22Rv1 (cell line): Measurements from ENCODE around the gene XXYLT1.
"Not testable (repeated sequence)": the region's sequence is repeated elsewhere in the genome, so short reads cannot be mapped to it uniquely, and the experiment has no call there.

ENCODE experiments used
- H3K27ac ChIP-seq: fragments of 450-650 bp; 2 replicates; pipeline ENCODE4 v1.5.1; 2017
- ZFX ChIP-seq: fragments of 450-650 bp; IDR thresholded peaks from 2 replicates; pipeline ENCODE4 v1.6.1; 2017; ENCODE audit warnings: antibody characterized with exemption, borderline replicate concordance
- TF ChIP-seq, protein P1 (sequence below): fragments of 450-650 bp; IDR thresholded peaks from 2 replicates; pipeline ENCODE4 v1.5.1; 2017; ENCODE audit warnings: mild to moderate bottlenecking

The XXYLT1 gene

DNA sequence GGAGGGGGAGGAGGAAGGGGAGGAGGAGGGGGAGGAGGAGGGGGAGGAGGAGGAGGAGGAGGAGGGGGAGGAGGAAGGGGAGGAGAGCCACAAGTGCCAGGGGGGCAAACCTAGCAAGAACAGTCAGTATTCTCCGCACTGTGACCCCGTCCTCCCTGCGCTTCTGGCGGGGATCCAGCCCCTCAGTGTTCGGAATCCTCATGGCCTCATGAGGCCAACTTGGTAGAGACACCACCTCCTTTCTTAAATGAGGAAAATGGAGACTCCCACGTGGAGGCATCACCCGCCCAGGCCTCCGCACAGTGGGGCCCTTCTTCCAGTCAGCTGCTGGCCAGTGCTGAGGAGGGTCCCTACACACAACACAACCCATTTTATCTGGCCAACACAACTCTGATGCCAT is 163.4 kb downstream of the XXYLT1 start:
- TF ChIP-seq, protein P1, sequence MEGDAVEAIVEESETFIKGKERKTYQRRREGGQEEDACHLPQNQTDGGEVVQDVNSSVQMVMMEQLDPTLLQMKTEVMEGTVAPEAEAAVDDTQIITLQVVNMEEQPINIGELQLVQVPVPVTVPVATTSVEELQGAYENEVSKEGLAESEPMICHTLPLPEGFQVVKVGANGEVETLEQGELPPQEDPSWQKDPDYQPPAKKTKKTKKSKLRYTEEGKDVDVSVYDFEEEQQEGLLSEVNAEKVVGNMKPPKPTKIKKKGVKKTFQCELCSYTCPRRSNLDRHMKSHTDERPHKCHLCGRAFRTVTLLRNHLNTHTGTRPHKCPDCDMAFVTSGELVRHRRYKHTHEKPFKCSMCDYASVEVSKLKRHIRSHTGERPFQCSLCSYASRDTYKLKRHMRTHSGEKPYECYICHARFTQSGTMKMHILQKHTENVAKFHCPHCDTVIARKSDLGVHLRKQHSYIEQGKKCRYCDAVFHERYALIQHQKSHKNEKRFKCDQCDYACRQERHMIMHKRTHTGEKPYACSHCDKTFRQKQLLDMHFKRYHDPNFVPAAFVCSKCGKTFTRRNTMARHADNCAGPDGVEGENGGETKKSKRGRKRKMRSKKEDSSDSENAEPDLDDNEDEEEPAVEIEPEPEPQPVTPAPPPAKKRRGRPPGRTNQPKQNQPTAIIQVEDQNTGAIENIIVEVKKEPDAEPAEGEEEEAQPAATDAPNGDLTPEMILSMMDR: no peak
- no peak for TF ChIP-seq ZFX
- H3K27ac ChIP-seq: no peak overlapping the region

DNA sequence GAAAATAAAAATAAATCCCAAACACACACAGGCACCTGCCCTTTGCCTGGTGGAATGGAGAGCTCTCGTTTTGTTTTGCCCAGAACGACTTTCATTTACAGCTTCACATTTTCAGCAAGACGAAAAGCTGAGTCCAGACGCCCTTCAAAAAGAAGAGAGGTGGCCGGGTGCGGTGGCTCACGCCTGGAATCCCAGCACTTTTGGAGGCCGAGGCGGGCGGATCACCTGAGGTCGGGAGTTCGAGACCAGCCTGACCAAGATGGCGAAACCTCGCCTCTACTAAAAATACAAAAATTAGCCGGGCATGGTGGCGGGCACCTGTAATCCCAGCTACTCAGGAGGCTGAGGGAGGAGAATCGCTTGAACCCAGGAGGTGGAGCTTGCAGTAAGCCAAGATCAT is 163.9 kb downstream of the XXYLT1 start:
- not testable (repeated sequence) for H3K27ac ChIP-seq

DNA sequence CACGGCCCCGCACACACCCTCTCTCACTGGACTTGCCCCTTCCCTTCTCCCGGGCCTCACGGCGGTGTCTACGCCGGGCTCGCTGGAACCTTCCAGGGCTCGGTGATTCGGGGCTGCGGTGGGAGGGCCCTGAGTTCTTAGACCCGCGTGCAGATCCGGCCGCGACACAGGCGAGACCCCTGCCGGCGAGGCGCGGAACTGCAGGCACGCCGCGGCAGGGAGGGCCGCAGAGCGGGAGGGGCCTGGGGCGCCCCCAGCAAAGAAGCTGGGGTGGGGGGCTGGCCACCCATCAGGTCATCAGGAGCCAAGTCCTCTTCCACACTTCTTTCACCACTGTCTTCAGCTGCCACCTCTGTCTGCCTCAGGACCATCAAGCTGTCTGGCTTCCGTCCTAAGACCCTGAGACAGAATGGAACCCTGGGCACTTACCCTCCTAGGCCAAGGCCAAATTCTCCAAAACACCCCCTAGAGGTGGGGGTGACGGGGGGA is 164.5 kb downstream of the XXYLT1 start:
- TF ChIP-seq, protein P1: peak; percentile 98
- no peak for TF ChIP-seq ZFX
- no peak overlapping the region for H3K27ac ChIP-seq

DNA sequence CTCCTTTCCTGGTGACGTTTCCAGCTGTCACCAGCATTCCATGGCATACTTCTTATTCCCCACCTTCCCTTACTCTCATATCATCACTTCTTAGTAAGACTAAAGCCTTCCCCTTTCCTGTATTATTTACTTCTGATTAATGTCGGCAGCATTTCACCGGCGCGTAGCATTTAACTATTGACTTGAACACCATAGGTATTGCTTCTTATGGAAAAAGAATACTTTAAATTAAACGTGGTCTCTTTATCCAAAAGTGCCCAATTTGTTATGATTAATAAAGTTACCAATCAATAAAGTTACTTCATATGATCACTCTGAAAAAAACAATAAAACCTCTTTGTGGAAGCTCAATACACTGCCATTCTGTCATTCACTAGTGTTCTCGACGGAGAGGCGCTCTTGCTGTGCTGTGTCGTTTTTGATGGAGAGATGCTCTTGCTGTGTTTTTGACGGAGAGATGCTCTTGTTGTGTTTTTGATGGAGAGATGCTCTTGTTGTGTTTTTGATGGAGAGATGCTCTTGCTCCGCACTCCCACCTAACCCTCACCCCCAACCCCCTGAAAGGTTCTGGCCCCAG is 165.0 kb downstream of the XXYLT1 start:
- no peak for TF ChIP-seq ZFX
- TF ChIP-seq, protein P1: no peak

DNA sequence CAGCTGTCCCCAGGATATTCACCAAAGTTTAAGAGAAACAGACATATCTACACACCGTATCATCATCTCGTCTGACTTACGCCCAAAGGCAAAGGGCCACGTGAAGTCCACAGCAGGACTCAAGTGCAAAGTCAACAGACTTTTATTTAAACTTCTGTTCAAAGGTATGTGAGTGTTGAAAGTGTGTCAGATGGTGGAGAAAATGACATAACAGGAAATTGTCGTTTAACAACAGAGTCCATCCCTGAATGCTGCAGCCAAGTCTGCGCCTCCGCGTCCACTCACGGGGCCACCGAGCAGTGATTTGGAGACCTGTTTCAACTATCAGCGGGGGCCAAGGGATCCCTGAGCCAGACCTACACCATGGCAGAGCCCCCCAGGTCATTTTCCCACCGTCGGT is 165.6 kb downstream of the XXYLT1 start:
- no peak for TF ChIP-seq ZFX
- TF ChIP-seq, protein P1: no peak
- no peak overlapping the region for H3K27ac ChIP-seq

More for the DNA sequence above, 165.0 kb downstream of the XXYLT1 start:
- no peak overlapping the region for H3K27ac ChIP-seq

DNA sequence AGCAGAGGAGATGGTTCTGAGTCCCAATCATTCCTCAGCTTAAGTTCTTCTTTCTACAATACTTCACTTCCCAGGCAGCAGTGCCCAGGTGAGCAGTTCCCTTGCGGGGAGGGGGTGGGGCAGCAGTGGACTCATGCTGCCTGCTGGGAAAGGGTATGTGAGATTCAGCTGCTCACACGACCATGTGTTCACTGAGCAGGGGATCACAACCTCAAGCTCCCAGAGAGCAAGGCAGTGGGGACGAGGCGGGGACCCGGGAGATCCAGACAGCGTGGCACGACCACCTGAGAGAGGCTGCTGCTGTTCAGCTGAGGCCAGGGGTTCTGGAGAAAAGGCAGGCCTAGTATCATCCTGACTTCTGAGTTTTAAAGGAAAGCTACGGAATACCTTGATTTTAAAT is 166.6 kb downstream of the XXYLT1 start:
- H3K27ac ChIP-seq: no peak overlapping the region
- TF ChIP-seq, protein P1: no peak
- TF ChIP-seq ZFX: no peak

DNA sequence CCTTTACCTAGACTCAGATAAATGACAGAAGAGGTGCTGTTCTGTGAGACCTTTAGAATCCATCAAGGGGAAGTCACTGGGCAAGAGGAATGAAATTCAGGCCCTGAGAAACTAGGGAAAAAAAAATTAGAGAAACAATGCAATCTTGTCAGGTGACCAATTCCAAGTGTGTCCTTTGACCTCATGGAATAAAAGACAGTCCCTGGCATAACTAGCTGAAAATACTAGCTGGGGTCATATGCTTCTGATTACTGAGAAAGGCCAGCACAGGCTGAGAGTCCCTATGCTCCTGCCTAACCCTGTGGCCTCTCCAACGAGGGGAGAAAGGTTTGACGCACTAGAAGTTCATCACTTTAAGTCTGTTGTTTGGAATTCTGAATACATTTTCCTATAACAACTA is 167.3 kb downstream of the XXYLT1 start:
- no peak overlapping the region for H3K27ac ChIP-seq
- TF ChIP-seq, protein P1: no peak
- TF ChIP-seq ZFX: no peak

DNA sequence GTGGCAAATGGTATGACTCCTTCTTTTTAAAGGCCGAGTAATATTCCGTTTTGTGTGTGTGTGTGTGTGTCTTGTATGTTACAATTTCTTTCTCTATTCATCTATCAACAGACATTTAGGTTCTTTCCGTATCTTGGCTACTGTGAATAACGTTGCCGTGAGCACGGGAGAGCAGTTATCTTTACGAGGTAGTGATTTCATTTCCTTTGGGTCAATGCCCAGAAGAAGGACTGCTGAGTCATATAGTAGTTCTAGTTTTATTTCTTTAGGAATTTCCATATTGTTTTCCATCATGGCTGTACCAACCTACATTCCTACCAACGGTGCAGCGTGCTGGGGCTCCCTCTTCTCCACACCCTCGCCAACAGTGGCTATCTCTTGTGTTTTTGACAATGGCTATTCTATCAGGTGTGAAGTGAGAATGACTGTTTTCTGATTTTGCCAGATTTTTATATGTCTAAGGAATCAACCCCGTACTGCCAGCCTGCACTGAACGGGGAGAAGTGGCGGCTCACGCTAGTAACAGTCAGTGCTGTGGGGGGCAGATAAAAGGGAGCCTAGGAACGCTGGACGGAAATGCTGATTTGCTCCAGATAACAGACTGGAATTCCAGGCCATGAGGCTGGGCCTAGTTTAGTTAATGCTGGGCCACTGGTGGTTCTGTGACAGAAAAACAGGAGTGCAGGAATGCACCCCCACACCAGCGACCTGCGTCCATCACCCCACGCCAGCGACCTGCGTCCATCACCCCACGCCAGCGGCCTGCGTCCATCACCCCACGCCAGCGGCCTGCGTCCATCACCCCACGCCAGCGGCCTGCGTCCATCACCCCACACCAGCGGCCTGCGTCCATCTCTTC is 168.1 kb downstream of the XXYLT1 start:
- TF ChIP-seq ZFX: no peak
- TF ChIP-seq, protein P1: no peak
- H3K27ac ChIP-seq: peak overlapping the region; percentile 54
